GM21447 (cell line): Measurements from ENCODE around the gene TMUB1.

Source experiments
- ATAC-seq: cut with Tn5 transposase; IDR thresholded peaks from one replicate; pipeline ENCODE4 v1.9.1; 2021; ENCODE audit not compliant: unreplicated experiment

The TMUB1 gene

DNA sequence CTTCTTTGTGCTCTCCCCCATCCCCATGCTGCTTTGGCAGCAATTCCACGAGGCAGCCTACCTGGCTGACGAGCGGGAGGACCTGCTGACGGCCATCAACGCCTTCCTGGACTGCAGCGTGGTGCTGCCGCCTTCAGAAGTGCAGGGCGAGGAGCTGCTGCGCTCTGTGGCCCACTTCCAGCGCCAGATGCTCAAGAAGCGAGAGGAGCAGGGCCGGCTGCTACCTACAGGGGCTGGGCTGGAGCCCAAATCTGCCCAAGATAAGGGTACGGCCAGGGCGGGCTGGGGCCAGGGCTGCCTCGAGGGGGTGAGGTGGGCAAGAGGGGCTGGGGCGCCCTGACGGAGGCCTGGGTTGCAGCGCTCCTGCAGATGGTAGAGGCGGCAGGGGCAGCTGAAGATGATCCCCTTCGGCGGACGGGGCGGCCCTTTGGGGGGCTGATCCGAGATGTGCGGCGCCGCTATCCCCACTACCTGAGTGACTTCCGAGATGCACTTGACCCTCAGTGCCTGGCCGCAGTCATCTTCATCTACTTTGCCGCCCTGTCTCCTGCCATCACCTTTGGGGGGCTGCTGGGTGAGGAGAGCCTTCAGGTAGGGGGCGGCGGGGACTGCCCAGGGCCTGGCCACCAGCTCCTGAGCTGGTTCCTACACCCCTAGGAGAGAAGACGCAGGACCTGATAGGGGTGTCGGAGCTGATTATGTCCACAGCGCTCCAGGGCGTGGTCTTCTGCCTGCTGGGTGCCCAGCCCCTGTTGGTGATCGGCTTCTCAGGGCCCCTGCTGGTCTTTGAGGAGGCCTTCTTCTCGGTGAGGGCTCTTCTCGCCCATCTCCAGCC is 12.0 kb downstream of the TMUB1 start:
- no peak for ATAC-seq

DNA sequence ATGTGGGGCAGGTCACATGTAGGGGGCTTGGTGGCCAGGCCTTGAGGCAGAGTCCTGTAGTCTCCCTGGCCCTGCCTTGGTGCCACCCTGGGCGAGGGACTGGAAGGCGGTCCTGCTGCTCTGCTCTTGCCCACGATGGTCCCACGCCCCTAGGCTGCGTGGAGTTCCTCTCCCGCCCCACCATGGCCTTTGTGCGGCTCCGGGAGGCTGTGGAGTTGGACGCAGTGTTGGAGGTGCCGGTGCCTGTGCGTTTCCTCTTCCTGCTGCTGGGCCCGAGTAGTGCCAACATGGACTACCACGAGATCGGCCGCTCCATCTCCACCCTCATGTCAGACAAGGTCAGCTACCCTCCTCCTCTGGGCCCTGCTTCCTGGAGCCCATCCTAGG is 12.7 kb downstream of the TMUB1 start:
- no peak for ATAC-seq

DNA sequence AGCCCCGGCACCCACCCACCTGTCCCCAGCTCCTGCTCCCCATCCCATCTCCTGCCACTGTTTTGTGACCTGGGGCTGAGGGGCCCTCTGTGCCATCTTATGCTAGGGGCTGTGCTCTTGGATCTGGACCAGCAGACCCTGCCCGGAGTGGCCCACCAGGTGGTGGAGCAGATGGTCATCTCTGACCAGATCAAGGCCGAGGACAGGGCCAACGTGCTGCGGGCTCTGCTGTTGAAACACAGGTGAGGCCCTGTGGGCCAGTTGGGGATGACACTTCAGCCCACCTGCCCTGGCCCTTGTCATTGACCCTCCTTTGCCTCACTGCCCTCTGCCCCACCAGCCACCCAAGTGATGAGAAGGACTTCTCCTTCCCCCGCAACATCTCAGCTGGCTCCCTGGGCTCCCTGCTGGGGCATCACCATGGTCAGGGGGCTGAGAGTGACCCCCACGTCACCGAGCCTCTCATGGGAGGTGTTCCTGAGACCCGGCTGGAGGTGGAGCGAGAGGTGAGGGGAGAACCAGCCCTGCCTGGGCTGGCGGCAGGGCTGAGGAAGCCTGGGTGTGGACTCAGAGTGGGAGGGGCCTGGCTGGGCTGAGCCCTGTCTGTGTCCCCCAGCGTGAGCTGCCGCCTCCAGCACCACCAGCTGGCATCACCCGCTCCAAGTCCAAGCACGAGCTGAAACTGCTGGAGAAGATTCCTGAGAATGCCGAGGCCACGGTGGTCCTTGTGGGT is 13.3 kb downstream of the TMUB1 start:
- ATAC-seq, result no peak

- ATAC-seq, result no peak
These were observed 15.1 kb downstream of the TMUB1 start for GRCh38 chr7:151068069-151068773.

DNA sequence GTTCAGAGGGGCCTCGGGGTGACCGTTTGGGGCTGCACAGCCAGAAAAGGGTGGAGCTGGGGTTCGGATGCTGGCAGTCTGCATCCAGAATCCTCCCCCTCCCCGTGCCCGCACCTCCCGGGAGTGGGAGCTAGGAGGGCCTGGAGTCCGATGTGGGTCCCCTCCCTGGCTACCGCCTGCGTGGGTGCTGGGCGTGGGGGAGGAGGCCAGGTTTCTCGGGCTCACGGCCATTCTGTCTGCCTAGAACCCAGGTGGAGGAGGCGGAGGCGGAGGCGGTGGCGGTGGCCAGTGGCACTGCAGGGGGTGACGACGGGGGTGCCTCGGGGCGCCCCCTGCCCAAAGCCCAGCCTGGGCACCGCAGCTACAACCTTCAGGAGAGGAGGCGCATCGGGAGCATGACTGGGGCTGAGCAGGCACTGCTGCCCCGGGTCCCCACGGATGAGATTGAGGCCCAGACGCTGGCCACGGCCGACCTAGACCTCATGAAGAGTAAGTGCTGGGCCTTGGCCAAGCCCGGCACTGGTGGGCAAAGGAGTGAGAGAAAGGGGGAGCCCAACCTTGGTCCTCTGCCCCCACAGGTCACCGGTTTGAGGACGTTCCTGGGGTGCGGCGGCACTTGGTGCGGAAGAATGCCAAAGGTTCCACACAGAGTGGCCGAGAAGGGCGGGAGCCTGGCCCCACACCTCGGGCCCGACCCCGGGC is 16.9 kb downstream of the TMUB1 start:
- ATAC-seq, result no peak

- no peak for ATAC-seq
These were observed 17.8 kb downstream of the TMUB1 start for GRCh38 chr7:151065516-151065915.

DNA sequence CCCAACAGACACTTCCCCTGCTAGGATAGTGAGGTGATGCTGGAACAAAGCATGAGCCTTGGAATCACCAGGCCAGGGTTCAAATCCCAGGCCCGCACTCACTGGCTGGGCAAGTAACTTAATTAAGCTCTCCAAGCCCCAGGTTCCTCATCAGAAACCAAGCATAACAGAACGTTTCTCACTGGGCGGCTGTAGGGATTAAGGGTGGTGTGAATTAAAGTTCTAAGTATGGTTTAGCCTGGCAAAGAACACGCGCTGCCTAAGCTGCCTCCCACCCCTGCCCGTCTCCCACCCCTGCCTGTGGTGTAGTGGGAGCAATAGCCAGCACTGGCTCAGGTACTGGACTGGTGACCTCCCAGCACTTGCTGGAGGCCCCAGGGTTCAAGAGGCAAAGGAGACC is 18.3 kb downstream of the TMUB1 start:
- no peak for ATAC-seq

- ATAC-seq, result no peak
These were observed 18.8 kb downstream of the TMUB1 start for GRCh38 chr7:151064454-151064853.

DNA sequence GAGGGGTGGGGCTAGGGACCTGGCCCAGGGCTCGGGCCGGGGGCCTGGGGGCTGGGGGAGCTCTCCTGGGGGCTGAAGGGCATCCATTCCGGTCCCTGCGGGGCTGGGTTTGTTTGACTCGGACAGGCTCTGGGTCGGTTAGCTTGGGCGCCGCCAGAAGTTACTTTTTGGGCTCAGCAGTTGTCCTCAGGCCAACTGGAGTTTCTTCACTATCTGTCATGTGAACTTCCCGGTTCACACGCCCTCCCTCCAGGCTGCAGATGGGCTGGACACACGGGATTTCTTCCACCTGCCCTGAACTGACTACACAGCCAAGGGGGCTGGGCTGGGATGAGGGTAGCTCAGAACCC is 20.1 kb downstream of the TMUB1 start:
- ATAC-seq, result no peak

DNA sequence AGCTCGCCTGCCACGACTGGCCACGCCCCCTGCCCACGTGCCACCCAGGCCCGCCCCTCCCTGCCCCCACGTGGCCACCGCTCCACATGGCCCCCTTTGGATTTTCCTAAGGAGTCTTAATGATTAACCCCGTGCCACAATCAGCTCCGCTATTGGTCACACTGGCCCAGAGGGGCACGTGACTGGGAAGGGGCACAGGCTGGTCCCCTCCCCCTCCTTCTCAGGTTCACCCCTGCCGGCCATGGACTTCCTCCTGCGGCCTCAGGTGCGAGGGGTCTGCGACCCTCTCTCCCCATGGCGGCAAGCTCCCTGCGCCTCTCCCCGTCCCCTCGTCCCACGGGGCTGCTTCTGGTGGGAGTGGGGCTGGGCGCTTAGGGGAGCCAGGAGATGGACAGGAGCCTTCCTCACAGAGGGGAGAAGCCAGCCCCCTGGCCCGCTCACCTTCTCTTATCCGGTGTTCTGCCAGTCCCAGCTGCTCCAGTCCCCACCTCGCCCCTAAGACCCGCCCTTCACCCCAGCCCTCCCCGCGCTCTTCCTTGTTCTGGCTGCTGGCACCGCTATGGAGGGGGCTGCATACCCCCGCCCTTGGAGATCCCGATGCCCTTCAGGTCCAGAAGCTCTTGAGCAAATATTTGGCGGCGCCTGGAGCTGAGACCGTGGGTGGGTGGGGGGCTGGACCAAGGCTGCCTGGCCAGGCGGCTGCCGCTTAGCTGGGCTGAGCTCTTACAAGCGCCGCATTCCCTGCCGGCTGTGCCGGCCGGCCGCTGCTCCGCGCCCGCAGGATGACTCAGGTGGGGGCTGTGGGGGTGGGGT is 20.7 kb downstream of the TMUB1 start:
- ATAC-seq, result no peak

DNA sequence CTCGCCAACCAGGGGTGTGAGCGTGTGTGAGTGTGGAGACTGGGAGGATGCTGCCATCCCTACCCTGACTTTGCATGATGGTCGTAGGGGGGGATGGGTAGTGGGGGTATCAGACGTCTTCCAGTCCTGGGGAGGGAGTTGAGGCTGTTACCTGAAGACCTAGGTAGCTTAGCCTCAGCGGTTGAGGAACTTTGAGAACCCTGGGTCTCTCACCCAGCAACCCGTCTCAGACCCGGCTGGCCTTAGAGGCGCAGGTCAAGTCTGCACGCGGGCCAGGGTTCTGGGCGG is 21.2 kb downstream of the TMUB1 start:
- no peak for ATAC-seq

DNA sequence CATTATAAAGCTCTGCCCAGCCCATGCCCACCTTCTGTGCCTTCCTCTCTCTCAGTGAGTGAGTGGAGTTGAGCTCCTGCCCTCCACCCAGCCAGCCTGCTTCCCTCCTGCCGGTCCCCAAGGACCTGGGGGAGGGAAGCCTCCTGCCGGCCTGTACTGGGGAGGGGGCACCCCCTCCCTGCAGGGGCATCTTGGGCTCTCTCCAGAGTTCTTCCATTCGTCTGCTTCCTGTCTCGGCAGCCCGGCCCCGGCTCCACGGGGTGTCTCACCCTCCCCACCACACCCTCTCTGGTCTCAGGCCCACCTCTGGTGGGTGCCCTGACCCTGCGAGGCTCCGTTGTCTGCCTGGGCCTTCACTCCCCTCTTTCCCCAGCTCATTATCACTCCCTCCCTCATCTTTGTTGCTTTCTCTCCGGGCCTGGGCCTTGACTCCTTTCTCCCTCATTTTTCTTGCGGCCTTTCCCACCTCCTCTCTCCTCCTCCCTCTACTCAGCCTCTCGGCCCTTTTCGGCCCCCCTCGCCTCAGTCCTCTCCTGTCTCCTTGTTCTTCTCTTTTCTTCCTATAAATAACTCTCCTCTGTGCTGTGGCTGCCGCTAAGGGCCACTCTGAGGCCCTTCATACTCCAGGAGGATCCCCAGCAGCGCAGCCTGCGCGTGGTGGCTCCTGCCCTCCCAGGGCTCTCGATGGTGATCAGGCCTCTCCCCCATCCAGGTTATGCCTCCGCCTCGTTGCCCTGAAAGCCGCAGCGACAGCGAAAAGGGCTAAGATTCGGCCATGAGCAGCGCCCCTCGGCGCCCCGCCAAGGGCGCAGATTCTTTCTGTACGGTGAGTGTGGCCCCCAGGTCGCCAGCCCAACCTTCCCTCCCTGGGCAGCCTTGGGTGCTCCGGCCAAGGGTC is 21.8 kb downstream of the TMUB1 start:
- ATAC-seq, result no peak

DNA sequence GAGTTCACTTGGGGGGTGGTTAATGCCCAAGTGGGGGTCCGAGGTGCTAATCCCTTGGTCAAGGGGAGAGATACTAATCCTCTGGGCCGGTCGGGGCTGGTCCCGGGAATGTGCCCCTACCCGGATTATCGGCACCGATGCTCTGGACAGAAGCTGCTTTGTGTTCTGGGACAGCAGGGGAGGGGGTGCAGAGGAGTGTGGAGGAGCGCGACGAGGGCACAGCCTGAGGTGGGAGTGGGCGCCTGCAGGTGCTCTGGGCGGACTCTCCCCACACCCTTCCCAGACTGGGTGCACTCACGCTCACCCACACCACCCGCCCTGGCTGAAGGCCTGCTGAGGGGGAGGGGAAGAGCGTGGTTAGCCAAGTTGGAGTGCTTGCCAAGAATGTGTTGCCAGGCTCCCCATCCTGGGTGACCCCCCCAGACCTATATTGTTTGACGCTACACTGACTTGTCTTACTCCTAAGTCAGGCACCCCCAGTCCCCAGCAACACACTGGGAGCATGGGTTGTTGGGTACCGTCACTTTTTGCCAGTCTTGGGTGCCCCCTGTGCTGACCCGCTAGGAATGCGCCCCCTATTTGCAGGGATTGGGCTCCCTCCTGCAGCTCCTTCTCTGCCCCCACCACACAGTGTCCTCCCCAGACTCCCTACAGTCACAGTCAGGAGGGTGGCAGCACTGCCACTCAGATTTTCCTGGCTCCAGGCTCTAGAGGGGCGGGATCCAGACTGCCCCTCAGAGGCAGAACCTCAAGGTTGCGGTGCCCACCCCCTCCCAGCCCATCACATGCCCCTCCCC is 22.7 kb downstream of the TMUB1 start:
- no peak for ATAC-seq

DNA sequence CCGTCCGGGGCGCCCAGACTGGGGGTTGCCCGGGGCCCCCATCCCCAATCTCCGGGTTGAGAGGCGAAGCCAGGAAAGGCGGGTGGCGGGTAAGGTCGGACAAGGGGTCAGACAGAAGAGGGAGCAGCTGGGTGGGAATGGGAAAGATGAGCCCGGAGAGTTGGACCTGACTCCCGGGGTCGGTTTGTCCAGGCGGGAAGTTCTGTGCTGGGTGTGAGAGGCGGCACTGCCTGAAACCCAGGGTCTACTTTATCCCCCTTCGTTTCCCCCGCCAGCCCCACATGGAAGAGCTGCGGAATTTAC is 23.2 kb downstream of the TMUB1 start:
- ATAC-seq, result no peak

DNA sequence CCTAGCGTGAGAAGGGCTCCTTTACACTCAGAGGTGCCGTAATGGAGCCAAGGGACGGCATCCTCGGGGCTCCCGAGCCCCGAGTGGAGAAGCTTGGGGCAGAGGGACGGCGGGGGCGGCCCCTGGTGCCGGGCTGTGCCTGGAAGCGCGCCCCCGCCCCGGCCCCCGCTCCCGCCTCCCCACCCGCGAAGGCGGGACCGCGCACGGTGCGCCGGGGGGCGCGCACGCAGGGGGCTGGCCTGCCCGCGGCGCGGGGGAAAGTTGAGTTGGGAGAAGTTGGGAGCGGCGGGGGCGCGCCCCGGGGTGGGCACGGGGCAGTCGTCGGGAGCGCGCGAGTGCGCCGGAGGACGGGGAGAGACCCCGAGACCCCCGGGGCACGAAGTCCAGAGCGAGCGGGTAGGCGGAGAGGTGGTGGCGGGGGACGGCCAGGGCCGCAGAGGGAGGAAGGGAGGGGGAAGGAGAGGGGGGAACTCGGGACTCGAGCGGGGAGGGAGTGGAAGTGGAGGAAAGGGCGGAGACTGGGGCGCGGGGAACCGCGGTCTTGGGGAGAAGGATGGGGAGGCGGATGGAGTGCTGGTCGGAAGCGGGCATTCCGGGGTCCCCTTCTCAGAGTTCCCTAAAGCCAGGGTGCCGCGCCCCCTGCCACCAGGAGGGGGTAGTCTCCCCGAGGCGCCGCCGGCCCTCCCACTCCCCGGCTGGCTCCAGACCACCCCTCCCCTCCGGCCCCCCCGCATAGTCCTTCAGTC is 23.8 kb downstream of the TMUB1 start, which contains the start of gene SLC4A2:
Gene SLC4A2 (plus strand): TSS at position 223 of the 746 bp plus-strand sequence. CDS start 2,399 bp downstream, outside the sequence.
- ATAC-seq, result peak; percentile 21

DNA sequence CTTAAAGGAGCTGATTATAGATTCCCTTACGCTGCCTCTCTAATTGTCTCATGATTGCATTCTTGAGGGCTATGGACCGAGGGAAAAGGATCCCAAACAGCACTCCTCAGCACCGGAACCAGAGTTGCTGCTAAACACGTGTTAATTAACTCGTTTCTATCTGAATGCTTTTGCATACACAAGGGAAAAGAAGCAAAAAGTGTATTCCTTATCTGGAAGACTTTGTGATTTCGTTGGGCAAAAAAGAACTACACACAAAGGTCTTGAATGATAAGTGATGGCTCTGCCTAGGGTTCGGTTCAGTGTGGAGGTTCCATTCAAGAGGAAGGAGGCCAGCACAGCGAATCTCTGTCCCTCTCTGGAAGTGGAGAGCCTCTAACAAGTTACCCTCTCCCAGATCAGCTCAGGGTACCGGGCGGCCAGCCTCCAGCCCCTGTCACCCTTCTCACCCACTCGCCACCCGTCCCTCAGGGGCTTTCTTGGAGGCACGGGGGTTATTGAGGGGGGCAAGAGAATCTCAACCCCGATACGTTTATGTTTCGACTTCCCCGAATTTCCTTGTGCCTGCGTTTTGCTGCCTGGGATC is 24.4 kb downstream of the TMUB1 start:
- ATAC-seq, result no peak

DNA sequence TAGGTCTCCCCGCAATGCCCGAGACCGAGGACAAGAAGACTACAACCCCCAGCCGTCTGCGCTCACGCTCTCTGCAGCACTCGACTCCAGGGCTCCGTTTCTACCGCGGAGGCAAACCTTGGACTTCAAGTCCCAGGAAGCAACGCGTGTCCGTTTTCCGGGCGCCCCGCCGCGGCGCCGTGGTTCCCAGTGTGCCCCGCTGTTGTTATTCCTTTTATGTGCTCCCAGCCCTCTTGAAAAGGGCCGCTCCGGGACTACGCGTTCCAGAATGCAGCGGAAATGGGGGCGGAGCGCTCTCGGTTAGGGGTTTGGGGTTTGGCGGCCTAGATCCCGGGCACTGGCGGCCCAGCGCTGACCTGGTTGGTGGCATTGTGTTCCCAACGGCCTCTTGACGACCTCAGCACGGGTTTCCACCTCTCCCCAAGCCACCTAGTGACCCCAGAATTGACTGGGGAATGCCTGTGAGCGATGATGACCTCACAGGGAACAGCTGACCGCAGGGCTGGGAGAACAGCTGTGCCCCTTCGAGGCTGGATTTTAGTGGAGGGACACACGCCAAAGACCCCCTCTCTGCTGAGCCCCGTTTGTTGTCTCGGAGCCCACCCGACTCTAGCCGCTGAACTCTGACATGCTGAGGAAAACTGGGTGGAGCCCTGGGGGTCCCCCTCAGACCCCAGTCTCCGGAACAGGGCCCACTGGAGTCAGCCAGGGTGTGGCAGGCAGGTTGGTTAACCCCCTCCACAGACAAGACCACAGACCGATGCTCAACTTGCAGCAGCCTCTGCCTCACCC is 25.1 kb downstream of the TMUB1 start:
- ATAC-seq, result peak; percentile 82
